IPS-NIHi7 (cell line): ENCODE data around the gene OS9.

Experiments
- DNase-seq: peaks from one replicate; pipeline ENCODE4 v3.0.0; 2012; ENCODE audit warnings: mixed read lengths; ENCODE audit errors: extremely low spot score

Gene OS9

GRCh38 chr12:57723630-57723962 is 29.7 kb downstream of the OS9 start:
- no peak for DNase-seq

GRCh38 chr12:57724003-57724935 is 30.3 kb downstream of the OS9 start:
- DNase-seq: no peak

GRCh38 chr12:57724936-57725740 is 31.2 kb downstream of the OS9 start:
- DNase-seq: no peak

GRCh38 chr12:57725851-57726150 is 31.9 kb downstream of the OS9 start:
- no peak for DNase-seq

- peak; percentile 96 for DNase-seq
These were observed 32.4 kb downstream of the OS9 start for GRCh38 chr12:57726151-57726883.

- DNase-seq: no peak
These were observed 33.2 kb downstream of the OS9 start for GRCh38 chr12:57726884-57727757.

GRCh38 chr12:57727758-57728395 is 33.9 kb downstream of the OS9 start:
- DNase-seq: peak; percentile 81

GRCh38 chr12:57729321-57729844 is 35.5 kb downstream of the OS9 start:
- no peak for DNase-seq

GRCh38 chr12:57730336-57731067 is 36.6 kb downstream of the OS9 start:
- no peak for DNase-seq

GRCh38 chr12:57731411-57732080 is 37.6 kb downstream of the OS9 start:
- no peak for DNase-seq

- no peak for DNase-seq
These were observed 38.3 kb downstream of the OS9 start for GRCh38 chr12:57732270-57732669.

- DNase-seq: no peak
These were observed 39.0 kb downstream of the OS9 start for GRCh38 chr12:57732726-57733593.

GRCh38 chr12:57733928-57734327 is 40.0 kb downstream of the OS9 start:
- DNase-seq: no peak

GRCh38 chr12:57734591-57734990 is 40.7 kb downstream of the OS9 start:
- no peak for DNase-seq

GRCh38 chr12:57735198-57735855 is 41.4 kb downstream of the OS9 start:
- no peak for DNase-seq

- DNase-seq: peak; percentile 88
These were observed 42.2 kb downstream of the OS9 start for GRCh38 chr12:57735952-57736740.
